ENCODE data around the gene LCN6.
"Not testable (repeated sequence)": the region's sequence is repeated elsewhere in the genome, so short reads cannot be mapped to it uniquely, and the experiment has no call there.

The LCN6 gene

DNA sequence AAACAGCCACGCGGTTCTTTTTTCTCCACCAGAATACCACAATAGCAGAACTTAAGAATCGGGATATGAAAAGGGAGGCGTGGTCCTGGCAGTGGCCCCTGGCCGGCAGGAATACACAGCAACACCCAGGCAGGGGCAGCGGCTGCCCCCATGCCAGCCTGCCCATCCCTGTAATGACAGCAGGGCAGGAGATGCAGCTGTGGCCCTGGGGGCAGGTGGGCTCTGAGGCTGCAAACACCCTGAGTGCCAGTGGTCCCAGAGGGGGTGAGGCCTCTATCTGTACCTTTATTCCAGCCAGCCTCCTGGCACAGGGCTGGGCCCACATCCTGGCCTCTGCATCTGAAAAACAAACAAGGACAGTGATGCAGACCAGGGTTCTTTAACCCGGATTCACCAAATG is 23.6 kb downstream of the LCN6 start:
- no peak for DNase-seq (ENCODE audit: low read depth)

DNA sequence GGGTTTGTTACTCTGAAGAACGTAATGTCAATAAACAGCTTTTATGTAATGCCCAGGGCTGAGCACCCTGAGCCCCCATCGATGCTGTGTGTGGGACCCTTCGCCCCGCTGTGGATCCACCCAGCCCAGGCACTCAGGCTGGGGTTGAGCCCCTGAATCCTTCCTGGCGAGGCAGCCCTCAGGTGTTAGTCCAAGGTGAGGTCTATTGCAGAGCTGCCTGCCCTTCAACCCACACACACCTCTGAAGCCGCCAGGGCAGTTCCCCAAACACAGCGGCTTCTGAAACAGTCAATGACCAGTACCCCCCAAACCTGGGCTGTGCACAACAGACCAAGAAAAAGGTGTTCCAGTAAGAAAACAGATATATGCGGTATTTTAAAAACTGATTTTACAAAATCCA is 24.3 kb downstream of the LCN6 start:
- DNase-seq (ENCODE audit: low read depth), result no peak

DNA sequence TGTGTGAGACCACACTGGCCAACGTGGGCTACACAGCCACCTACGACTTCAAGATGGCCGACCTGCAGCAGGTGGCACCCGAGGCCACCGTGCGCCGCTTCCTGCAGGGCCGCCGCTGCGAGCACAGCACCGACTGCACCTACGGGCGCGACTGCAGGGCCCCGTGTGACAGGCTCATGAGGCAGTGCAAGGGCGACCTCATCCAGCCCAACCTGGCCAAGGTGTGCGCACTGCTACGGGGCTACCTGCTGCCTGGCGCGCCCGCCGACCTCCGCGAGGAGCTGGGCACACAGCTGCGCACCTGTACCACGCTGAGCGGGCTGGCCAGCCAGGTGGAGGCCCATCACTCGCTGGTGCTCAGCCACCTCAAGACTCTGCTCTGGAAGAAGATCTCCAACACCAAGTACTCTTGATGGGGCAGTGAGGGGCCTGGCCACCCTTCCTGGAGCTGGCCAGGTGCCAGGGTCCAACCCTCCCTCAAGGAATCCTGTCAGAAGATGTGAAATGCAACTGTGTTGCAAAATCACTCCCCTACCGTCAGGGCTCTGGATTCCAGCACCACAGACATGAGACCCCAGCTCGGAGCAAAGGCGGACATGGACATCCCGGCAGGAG is 24.9 kb downstream of the LCN6 start:
- no peak for DNase-seq (ENCODE audit: low read depth)

DNA sequence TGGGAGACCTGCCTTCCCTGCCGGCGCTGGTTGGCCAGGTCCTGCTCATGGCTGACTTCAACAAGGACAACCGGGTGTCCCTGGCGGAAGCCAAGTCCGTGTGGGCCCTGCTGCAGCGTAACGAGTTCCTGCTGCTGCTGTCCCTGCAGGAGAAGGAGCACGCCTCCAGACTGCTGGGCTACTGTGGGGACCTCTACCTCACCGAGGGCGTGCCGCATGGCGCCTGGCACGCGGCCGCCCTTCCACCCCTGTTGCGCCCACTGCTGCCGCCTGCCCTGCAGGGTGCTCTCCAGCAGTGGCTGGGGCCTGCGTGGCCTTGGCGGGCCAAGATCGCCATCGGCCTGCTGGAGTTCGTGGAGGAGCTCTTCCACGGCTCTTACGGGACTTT is 25.4 kb downstream of the LCN6 start:
- peak; percentile 14 for DNase-seq (ENCODE audit: low read depth)

DNA sequence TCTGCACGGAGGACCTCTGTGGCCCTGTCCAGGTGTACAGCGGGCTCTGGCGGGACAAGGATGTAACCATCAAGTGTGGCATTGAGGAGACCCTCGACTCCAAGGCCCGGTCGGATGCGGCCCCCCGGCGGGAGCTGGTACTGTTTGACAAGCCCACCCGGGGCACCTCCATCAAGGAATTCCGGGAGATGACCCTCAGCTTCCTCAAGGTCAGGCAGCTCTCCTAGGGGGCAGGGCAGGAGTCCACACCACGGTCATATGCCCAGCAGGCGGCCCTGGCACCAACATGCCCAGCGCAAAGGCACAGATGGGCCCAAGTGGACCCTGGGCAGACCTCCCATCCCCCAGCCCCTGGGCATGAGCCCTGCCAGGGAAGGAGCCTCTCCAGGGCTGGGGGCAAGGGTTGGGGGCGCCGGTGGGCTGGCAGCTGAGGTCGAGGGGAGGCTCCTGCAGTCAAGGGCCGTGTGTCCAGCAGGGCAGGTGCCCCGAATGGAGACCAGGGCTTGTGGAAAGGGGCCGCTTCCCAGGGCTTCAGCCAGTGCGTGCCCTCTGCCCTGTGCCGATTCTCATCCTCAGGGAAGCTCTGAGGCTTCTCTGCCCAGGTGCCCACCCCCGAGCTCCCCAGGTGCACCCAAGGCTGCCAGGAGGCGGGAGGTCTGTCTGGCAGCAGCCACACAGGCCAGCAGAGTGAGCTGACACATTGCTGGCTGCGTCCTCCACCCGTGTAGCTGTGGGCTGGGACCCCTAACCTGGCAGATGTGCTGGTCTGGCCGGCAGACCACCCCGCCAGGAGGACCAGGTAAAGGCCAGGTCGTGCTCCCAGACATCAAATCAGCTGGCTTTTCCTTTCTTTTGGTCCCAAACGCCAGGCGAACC is 26.0 kb downstream of the LCN6 start:
- no peak for DNase-seq (ENCODE audit: low read depth)

DNA sequence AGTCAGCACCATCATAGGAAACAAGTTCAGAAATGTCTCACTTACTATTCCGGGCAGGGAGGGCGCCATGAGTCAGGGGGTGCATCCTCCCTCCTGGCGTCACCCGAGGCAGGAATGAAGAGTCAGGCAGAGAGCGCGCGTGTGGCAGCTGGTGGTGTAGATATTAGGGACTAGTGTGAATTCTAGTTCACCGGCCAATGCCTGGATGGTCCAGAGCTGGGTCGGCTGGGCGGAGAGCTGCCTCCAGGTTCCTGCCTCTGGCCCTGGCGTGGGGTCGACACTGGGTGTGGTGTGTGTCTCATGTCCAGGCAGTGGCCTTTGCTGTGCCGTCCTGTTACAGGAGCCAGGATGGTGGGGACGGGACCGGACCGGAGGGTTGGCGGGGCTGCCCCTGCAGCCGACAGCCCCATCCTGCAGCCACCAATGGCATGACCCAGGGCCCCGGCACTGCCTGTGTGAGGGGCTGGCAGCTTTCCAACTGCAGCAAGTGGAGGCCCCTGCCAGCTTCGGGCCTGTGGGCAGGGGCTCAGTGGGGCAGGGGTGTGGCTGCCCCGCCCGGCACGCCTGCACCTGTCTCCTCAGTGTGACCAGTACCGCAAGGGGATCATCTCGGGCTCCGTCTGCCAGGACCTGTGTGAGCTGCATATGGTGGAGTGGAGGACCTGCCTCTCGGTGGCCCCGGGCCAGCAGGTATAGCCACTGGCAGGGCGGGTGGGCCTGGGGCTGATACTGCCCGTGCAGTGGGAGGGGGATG is 26.8 kb downstream of the LCN6 start:
- DNase-seq (ENCODE audit: low read depth), result peak; percentile 35

DNA sequence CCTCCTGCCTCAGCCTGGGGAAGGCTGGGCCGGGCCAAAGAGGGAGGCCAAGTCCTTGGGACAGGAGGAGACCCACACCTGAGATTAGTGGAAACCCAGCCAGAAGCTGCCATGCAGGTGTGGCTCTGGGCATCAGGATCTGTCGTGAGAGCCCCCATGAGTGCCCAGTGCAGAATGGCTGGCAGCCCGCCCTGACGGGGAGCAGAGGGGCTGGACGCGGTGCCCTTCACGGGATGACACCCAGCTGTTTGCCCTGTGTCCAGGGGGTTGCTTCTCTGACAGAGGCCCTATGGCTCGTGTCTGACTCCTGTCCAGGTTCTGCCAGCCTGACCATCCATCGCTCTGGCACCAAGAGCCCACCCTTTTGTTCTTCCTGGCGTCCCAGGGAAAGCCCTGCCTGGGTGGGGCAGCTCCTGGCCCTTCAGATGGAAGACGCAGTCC is 27.4 kb downstream of the LCN6 start:
- no peak for DNase-seq (ENCODE audit: low read depth)

DNA sequence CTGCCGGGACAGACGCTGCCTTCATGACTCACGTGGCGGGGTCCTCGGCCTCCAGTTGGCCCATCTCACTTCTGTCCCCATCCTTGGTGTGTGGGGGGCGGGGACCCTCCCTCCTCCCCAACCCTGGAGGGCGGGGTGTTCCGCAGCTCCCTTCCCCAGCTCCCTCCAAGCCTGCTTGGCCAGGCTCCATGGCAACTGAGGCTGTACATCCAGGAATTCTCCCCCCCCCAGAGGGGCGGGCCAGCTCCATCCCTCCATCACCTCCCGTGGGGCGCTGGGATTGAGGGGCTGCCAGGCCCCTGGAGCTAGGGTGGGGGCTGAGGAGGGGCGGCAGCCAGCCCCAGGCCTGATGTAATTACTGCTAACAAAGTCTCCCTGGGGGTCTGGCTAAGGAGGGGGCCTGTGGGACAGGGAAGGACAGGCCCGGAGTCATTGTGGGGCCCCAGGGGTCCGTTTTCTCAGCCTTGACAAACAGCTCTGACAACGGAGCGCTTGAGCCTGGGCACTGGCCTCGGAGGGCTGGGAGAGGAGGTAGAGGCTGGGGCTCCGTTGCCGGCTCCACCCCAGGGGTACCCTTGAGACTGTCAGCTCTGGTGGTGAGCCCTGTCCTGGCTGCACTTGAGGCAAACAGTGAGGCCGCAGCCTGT is 28.0 kb downstream of the LCN6 start:
- DNase-seq (ENCODE audit: low read depth), result no peak

DNA sequence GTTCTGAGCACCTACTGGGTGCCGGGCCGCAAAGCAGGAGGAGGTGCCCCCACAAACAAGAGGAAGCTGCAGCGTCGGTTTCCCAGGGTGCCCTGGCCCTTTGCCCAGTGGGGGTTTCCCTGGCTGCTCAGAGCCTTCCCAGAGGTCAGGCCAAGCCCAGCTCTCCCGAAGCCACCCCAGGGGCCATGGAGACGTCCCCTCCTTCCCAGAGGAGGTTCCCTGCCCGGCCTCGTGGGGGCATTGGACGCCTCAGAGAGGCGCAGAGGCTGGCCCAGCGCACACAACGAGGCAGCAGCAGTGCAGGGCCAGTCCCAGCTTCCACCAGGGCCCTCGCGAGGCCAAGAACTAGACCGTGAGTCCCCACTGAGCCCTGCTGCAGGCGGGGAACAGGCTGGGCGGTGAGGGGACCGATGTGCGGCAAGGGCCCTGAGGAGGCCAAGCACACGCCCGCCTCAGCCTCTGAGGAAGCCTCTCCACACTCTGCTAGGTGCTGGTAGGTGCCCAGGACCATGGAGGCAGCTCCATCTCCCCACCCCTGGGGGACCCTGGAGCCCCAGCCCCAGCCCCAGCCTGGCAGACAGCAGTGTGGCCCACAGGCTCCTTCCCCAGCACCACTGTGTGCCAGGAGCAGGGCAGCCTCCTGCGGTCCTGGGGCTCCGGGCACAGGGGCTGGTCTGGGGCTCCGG is 29.0 kb downstream of the LCN6 start:
- no peak for DNase-seq (ENCODE audit: low read depth)

DNA sequence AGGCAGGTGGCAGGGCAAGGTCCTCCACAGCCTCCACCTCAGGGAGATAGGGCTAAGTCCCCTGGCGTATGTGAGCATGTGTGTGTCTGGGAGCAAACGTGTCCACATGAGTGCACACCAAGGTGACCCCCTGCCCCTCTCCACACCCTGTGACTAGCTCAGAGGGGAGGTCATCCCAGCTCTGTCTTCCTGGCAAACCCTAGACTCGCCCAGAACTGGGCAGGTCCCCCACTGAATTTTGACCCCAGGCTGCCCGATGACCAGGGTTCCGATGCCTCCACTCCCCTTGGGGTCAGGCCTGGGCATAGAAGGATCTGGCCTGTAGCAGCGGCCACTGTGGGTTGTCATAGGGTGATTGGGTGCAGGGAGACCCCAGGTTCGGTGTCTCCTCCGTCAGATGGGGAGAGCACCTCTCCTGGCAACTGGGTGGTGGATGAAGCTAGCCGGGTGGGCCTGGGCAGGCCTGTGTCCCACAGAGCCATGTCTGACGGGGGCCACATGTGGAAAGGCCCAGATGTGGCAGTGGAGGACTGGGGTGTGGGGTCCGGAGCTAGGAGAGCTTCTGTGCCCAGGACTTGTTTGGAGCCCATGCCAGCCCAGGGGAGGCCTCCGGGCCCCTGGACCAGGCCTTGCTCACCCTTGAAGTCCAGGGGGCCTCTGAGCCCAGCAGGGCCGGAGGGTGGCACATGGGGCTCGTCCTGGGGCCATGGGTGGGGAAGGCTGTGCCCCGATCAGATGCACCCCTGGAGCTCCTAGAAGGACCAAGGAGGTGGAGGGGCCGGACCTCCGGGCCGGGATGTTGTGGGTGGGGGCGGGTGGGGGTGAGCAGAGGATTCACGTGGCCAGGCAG is 29.8 kb downstream of the LCN6 start:
- DNase-seq (ENCODE audit: low read depth), result no peak

DNA sequence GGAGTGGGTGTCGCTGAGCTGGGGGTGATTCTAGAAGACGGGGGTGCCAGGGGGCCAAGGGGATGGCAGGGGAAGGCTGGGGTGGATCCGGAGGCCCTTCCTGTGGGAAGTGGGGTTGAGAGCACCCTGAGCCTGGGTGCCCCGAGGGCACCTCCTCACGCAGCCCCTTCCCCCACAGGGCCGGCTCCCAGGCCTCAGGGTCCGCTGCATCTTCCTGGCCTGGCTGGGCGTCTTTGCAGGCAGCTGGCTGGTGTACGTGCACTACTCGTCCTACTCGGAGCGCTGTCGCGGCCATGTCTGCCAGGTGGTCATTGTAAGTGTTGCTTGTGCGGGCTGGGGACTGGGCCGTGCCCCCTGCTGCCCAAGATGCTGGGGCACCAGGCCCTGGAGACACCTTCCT is 30.9 kb downstream of the LCN6 start:
- DNase-seq (ENCODE audit: low read depth), result no peak

DNA sequence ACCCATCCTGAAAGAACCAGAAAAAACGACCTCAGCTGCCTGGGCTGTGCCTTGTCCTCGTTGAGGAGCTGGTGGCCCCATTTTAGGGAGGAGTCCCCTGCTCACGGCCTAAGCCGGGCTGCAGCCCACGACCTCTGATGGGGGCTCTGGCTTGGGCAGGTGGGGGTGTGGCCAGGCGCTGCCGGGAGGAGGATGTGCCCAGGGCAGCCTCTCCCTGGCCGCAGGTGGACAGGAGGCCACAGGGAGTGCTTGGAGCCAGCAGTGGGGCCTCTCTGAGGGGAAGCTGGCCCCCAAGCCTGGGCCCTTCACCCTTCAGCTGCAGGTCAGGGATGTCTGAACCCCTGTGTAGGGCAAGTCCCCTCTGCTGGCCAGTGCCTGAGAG is 33.4 kb downstream of the LCN6 start:
- DNase-seq (ENCODE audit: low read depth), result no peak

DNA sequence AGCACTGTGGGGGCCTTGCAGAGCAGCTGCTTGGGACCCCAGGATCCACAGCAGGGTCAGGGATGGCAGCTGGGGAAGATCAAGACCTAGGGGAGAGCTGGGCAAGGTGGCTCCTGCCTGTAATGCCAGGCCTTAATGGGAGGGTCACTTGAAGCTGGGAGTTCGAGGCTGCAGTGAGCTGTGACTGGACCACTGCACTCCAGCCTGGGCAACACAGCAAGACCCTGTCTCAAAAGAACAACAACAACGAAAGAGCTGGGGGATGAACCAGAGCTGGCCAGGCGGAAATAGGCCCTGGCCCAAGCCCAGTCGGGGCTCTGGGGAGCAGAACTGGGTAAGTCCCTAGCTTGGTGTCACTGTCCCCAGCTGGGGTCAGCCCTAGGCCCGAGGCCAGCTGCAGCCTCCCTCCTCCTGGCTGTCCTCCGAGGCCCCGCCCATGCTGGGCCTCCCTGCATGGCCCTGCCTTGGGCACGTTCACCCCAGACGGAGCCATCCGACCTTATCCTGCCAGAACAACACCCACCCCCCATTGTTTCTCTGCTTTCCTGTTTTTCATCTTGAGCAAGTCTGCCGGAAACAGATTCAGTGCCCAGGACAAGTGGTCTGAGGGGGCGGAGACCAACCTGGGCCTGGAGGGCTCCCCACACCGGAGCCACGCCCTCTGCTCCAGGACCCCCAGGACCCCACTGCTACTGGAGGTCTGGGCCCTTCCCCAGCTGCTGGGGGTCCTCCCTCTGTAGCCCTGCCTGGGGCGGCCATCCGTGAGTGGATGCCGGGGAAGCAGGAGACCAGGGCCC is 34.0 kb downstream of the LCN6 start:
- no peak for DNase-seq (ENCODE audit: low read depth)

DNA sequence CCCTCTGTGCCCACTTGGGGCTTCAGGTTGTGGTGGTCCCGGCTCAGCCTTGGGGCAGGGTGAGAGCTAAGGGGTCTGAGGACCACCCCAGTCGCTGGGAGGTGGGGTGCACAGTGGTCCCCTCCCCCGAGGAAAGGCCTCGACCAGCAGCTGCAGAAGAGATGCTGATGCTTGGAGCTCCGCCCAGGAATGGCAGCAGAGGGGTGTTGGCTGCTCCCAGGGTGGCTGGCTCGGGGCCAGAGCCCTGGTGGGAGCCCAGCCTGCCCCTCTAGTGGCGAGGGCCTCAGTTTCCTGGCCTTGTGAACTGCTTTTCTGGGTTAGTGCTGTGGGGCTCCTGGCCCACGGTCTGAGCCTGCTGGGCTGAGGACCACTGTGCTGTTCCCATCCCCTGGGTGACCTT is 34.8 kb downstream of the LCN6 start:
- DNase-seq (ENCODE audit: low read depth), result no peak

DNA sequence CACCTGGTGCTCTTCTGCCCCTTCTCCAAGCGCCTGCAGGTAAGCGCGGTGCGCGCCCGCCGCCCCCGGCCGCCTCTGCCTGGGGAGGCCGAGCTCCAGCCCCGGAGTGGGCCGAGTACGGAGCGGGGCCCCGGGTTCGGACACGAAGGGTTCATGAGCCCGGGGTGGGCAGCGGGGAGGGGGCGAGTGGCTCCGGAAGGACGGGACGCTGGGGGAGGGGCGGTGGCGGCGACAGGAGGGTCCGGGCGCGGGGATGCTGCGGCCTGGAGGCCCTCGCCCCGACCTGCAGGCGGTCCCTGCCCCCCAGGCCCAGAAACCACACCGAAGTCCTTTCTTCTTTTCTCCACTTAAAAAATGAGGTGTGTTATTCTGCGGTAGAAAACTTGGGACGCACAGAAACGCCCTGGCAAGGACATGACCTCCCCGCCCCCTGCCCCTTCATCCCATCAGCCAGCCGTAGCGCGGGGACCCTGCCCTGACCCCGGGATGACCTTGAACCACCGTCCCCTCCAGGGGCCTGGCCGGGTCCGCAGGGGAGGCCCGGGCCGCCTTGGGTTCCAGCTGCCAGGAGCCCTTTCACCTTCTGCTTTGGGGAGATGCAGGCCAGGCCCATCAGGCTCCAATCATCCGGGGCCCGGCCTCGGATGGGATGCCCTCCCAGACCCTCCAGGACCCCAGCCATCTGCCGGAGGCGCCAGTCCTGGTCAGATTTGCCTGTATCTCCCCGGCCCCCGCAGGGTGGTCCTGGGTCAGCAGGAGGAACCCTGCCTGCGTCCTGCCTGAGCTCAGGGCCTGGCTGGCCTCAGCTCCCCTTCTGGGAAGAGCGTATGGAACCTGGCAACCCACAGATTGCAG is 35.4 kb downstream of the LCN6 start:
- no peak for DNase-seq (ENCODE audit: low read depth)

DNA sequence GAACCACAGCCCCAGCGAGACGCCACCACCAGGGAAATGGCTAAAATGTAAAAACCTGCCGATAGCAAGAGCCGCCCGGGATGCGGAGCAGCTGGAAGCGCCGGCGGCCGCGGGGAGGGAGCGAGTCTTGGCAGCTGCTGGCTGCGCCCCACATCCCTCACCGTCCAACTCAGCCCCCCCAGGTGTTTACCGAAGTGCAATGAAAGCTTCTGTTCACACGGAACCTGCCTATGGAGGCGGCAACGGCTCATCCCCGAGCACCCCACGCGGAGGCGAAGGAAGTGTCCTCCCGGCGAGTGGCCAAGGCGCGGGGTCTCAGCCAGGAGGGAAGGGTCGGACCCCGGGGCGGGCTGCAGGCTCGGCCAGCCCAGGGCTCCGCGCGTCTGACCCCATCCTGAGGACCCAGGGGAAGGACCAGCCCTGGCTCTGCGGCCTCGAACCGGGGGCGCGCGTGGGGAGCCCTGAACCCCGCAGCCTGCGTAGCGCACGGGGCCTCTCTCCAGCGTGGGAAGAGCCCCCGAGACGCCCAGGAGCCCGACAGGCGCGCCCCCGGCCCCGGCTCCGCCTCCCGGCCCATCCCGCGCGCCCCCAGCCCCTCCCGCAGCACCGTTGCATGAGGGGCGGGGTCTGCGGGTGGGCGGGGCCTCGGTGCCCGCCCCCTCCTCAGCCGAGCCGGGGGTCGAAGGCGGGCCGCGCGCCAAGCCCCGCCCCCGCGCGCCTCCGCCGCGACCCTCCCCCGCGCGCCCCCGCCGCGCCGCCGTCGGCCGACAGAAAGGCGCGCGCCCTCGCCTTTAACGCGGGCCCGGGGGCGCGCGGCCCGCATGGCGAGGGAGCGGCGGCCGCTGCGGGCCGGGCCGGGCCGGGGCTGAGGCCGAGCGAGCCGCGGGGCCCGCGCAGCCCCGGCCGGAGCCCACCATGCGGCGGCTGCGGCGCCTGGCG is 36.3 kb downstream of the LCN6 start, which contains the start of gene DIPK1B:
TSS of gene DIPK1B (plus strand) at position 822 of the 939 bp plus-strand sequence. CDS start at position 916, 94 bp downstream.
- DNase-seq (ENCODE audit: low read depth), result no peak

DNA sequence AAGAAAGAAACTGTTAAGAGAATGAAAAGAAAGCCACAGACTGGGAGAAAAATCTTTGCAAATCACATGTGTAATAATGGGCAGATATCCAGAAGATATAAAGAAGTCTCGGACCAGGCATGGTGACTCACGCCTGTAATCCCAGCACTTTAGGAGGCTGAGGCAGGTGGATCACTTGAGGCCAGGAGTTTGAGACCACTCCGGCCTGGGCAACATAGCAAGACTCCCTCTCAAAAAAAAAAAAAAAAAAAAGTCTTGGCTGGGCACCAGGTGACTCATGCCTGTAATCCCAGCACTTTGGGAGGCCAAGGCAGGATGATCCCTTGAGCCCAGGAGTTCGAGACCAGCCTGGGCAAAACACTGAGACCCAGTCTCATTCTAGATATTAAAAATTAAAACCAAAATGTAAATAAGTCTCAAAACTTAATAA is 37.1 kb downstream of the LCN6 start:
- DNase-seq (ENCODE audit: low read depth), result not testable (repeated sequence)

DNA sequence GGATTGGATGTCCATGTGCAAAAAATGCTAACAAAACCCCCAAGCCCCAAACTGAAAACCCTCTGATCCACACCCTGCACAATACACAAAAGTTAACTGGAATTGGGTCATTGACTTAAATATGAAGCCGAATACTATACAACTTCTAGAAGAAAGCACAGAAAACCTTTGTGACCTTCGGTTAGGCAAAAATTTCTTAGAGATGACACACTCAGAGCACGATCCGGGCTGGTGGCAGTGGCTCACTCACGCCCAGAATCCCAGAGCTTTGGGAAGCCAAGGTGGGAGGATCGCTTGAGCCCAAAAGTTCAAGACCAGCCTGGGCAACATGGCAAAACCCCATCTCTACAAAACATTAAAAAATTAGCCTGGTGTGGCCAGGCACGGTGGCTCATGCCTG is 37.8 kb downstream of the LCN6 start:
- no peak for DNase-seq (ENCODE audit: low read depth)

Measured in fibroblast of gingiva (primary cell).